ENCODE results near the gene KCNQ1.

- no peak for TF ChIP-seq CTCF (IDR thresholded peaks at IDR 0.05)
- no peak for TF ChIP-seq EZH2 (IDR thresholded peaks at IDR 0.05; ENCODE audit: borderline replicate concordance, insufficient read depth, low read depth, low read length, poor library complexity, severe bottlenecking)
Observed at GRCh38 chr11:2630679-2631078, 185.9 kb downstream of the KCNQ1 start.

Data from B cell (primary cell).